Lower lobe of right lung (tissue), 2 donors: Measurements from ENCODE around the gene INAFM1. TPM values are rescaled to one million over a fixed set of nuclear protein-coding genes. Genes with fewer than 3 reads are reported as not detected.

Experiments
- ATAC-seq, 2 donors: fragments of 200-7000 bp; cut with Tn5 transposase; one replicate each; pipeline ENCODE4 v1.9.1; 2020 to 2022; ENCODE audit warnings: mild to moderate bottlenecking in 2 of 2, moderate library complexity in 2 of 2
- DNase-seq: peaks from one replicate; pipeline ENCODE4 v3.0.0-alpha.2; 2020
- H3K27ac ChIP-seq: fragments of 200-600 bp; one replicate; pipeline ENCODE4 v1.8.0; 2022
- H3K27me3 ChIP-seq: fragments of 200-600 bp; one replicate; pipeline ENCODE4 v1.8.0; 2022; ENCODE audit warnings: low read depth
- H3K36me3 ChIP-seq: fragments of 200-600 bp; one replicate; pipeline ENCODE4 v1.8.0; 2022; ENCODE audit warnings: mild to moderate bottlenecking
- H3K4me1 ChIP-seq: fragments of 200-600 bp; one replicate; pipeline ENCODE4 v1.8.0; 2022
- H3K4me3 ChIP-seq: fragments of 200-600 bp; one replicate; pipeline ENCODE4 v1.8.0; 2022; ENCODE audit warnings: mild to moderate bottlenecking
- H3K9me3 ChIP-seq: fragments of 200-600 bp; one replicate; pipeline ENCODE4 v1.8.0; 2022
- intact Hi-C: fragments of 100-400 bp; cut with DNase I; formaldehyde crosslinking; loops from one replicate; pipeline ENCODE4 v1.11.0; 2022
- total RNA-seq: library from RNA; stranded (reverse); fragmentation: NEBNext Ultra II Directional; extraction: Animal tissue kit (Norgen Biotek cat#: 25700); gene quantifications from one replicate; pipeline ENCODE4 v1.2.1, GENCODE V29; 2021
- TF ChIP-seq, protein P1 (sequence below): fragments of 200-600 bp; IDR thresholded peaks from one replicate; pipeline ENCODE4 v1.8.0; 2022; ENCODE audit warnings: antibody characterized with exemption, mild to moderate bottlenecking
- donor health status: DM: no; HTN: yes; CAD: no; lungs with severe emphysema.

Gene INAFM1
- total RNA-seq, 1 donor from 2014 or later, result 18.0 TPM

DNA sequence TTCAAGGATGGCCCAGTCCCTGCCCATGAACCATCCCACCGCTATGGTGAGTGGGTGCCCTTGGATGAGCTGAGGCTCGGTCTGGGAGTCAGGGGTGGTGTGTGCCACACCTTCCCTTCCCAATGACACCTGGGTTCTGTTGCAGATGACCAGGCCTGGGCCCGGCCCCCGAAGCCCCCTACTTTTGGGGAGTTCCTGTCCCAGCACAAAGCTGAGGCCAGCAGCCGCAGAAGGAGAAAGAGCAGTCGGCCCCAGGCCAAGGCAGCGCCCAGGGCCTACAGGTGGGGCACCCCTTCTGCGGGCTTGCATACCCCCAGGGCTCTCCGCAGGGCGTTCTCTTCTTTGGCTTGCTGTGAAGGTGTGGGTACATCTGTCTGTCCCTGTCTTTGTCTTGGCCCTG is 4.3 kb upstream of the INAFM1 start:
- no peak for ATAC-seq
- H3K4me1 ChIP-seq, result peaks cover 14% of the 10 kb centered on the region
- H3K9me3 ChIP-seq, result no peaks in the 10 kb centered on the region
- peaks cover 55% of the 10 kb centered on the region for H3K36me3 ChIP-seq
- no peak overlapping the region for H3K27ac ChIP-seq
- no peaks in the 10 kb centered on the region for H3K27me3 ChIP-seq
- intact Hi-C loops, result no loop called here
- TF ChIP-seq, protein P1, sequence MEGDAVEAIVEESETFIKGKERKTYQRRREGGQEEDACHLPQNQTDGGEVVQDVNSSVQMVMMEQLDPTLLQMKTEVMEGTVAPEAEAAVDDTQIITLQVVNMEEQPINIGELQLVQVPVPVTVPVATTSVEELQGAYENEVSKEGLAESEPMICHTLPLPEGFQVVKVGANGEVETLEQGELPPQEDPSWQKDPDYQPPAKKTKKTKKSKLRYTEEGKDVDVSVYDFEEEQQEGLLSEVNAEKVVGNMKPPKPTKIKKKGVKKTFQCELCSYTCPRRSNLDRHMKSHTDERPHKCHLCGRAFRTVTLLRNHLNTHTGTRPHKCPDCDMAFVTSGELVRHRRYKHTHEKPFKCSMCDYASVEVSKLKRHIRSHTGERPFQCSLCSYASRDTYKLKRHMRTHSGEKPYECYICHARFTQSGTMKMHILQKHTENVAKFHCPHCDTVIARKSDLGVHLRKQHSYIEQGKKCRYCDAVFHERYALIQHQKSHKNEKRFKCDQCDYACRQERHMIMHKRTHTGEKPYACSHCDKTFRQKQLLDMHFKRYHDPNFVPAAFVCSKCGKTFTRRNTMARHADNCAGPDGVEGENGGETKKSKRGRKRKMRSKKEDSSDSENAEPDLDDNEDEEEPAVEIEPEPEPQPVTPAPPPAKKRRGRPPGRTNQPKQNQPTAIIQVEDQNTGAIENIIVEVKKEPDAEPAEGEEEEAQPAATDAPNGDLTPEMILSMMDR, result no peak
- DNase-seq, result no peak
- H3K4me3 ChIP-seq, result no peak overlapping the region

DNA sequence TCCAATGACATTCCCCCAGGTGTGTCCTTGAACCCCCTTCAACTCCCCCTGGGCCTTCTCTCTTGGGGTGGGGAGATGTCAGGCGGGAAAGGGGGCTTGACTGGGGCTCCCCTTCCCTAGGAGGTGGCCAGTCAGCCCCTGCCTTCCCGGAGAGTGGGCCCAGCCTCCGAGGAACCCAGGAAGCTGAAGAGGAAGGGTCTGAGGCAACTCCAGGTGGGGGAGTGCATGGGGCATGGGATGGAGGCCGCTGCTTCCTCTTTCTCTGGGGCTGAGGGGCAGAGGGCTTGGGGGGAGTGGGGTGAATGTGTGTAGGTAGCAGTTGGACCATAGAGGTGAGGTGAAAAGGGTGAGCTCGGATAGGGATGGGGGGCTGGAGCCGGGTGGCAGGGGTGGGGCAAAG is 2.7 kb upstream of the INAFM1 start:
- H3K27ac ChIP-seq, result no peak overlapping the region
- H3K4me3 ChIP-seq, result no peak overlapping the region
- H3K27me3 ChIP-seq, result no peaks in the 10 kb centered on the region
- intact Hi-C loops, result no loop called here
- peaks cover 26% of the 10 kb centered on the region for H3K4me1 ChIP-seq
- TF ChIP-seq, protein P1, result no peak
- H3K9me3 ChIP-seq, result no peaks in the 10 kb centered on the region
- ATAC-seq (no peak), DNase-seq (no peak)
- peaks cover 40% of the 10 kb centered on the region for H3K36me3 ChIP-seq

- ATAC-seq (no peak), DNase-seq (peak; percentile 63)
- H3K4me1 ChIP-seq, result peaks cover 26% of the 10 kb centered on the region
- TF ChIP-seq, protein P1, result no peak
- H3K36me3 ChIP-seq, result peaks cover 33% of the 10 kb centered on the region
- H3K27me3 ChIP-seq, result no peaks in the 10 kb centered on the region
- no peaks in the 10 kb centered on the region for H3K9me3 ChIP-seq
- H3K27ac ChIP-seq, result peak overlapping the region; percentile 99
- intact Hi-C loops, result no loop called here
- H3K4me3 ChIP-seq, result peak overlapping the region; percentile 95
Measured at GRCh38 chr19:47272448-47273312, 2.0 kb upstream of the INAFM1 start.

DNA sequence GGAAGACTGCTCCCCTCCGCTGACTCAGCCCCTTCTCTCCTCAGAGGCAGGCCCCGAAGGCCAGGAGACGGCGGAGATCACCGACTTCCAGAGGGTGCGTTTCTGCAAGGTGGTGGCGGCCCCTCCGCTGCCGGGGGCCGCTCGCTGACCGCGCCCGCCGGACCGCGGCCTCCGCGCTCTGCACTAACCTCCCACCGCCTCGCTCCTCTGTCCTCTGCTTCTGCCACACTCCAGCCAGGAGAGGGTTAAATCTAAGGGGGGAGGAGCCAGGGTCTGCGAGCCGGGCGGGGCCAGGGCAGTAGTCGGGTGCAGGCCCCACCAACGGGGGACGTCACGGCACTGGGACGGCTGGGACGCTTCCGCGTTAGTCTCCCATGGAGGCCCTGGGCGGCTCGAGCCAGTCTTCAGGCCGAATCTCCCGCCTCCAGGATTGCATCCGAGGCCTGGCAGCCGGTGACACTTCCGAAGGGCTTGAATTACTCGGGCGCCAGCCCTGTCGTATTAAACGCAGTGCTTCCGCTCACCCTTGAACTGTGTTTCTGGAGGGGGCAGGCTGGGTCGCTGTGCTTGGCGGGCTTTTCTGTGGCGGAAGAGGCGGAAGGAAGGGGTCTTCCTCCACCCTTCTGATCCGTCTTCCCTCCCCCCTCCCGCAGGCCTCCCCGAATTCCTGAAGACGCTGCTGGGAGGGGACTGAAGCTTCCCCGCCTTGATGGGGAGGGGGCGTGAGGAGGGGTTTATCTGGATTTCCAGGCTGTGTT is 1.2 kb upstream of the INAFM1 start:
- Histone ChIP-seq H3K27me3 (no peaks in the 10 kb centered on the region), H3K36me3 (peaks cover 25% of the 10 kb centered on the region), H3K4me1 (peaks cover 26% of the 10 kb centered on the region), H3K9me3 (no peaks in the 10 kb centered on the region), H3K4me3 (peak overlapping the region; percentile 95), H3K27ac (peak overlapping the region; percentile 99)
- peak; percentile 90 to 91 for ATAC-seq
- TF ChIP-seq, protein P1, result no peak
- intact Hi-C loops, result no loop called here
- DNase-seq, result peak; percentile 95

GRCh38 chr19:47274891-47275761 is 441 bp downstream of the INAFM1 start:
- Histone ChIP-seq H3K4me1 (peaks cover 26% of the 10 kb centered on the region), H3K27me3 (no peaks in the 10 kb centered on the region), H3K9me3 (no peaks in the 10 kb centered on the region), H3K27ac (peak overlapping the region; percentile 70), H3K36me3 (peaks cover 13% of the 10 kb centered on the region), H3K4me3 (peak overlapping the region; percentile 95)
- peak; percentile 0 to 2 for ATAC-seq
- TF ChIP-seq, protein P1, result no peak
- DNase-seq, result peak; percentile 66
- intact Hi-C loops, result no loop called here
